Mesothelial cell of epicardium (in vitro differentiated cells): ENCODE measurements around the gene RHOBTB1. TPM values are rescaled to one million over a fixed set of nuclear protein-coding genes. Genes with fewer than 3 reads are reported as not detected.

Experiments used
- DNase-seq, 2 experiments: peaks; one replicate each; pipeline ENCODE4 v3.0.0; 2021; ENCODE audit warnings: low spot score in 2 of 2; ENCODE audit not compliant: unreplicated experiment in 2 of 2
- H3K27ac Mint-ChIP-seq: 2 replicates; pipeline ENCODE4 v1.8.0; 2021; ENCODE audit warnings: mixed read lengths
- H3K27me3 Mint-ChIP-seq: 2 replicates; pipeline ENCODE4 v1.8.0; 2021; ENCODE audit warnings: low read depth, mixed read lengths
- H3K36me3 Mint-ChIP-seq: 2 replicates; pipeline ENCODE4 v1.8.0; 2021; ENCODE audit warnings: mixed read lengths
- H3K4me1 Mint-ChIP-seq: 2 replicates; pipeline ENCODE4 v1.8.0; 2021; ENCODE audit warnings: mixed read lengths
- H3K4me3 Mint-ChIP-seq: 2 replicates; pipeline ENCODE4 v1.8.0; 2021; ENCODE audit warnings: mild to moderate bottlenecking, moderate library complexity, mixed read lengths
- H3K9me3 Mint-ChIP-seq: 2 replicates; pipeline ENCODE4 v1.8.0; 2021; ENCODE audit warnings: mixed read lengths
- total RNA-seq: library from RNA; stranded (reverse); gene quantifications from 3 replicates; pipeline ENCODE4 v1.2.1, GENCODE V29; 2021
- TF ChIP-seq, protein P1 (sequence below): fragments of 200-600 bp; sonication (generic); IDR thresholded peaks from one replicate; pipeline ENCODE4 v1.5.0; 2021; ENCODE audit warnings: antibody characterized with exemption; ENCODE audit not compliant: unreplicated experiment

RHOBTB1 gene
- 50.3 to 52.5 TPM (median 51.2 TPM) in 3 replicates for total RNA-seq

- TF ChIP-seq, protein P1, sequence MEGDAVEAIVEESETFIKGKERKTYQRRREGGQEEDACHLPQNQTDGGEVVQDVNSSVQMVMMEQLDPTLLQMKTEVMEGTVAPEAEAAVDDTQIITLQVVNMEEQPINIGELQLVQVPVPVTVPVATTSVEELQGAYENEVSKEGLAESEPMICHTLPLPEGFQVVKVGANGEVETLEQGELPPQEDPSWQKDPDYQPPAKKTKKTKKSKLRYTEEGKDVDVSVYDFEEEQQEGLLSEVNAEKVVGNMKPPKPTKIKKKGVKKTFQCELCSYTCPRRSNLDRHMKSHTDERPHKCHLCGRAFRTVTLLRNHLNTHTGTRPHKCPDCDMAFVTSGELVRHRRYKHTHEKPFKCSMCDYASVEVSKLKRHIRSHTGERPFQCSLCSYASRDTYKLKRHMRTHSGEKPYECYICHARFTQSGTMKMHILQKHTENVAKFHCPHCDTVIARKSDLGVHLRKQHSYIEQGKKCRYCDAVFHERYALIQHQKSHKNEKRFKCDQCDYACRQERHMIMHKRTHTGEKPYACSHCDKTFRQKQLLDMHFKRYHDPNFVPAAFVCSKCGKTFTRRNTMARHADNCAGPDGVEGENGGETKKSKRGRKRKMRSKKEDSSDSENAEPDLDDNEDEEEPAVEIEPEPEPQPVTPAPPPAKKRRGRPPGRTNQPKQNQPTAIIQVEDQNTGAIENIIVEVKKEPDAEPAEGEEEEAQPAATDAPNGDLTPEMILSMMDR, result no peak
- Mint-ChIP-seq H3K27me3 (no peaks in the 10 kb centered on the region), H3K4me1 (peaks cover 37% of the 10 kb centered on the region), H3K27ac (peak within 1 kb of the TSS; percentile 99), H3K9me3 (no peaks in the 10 kb centered on the region), H3K4me3 (peak within 1 kb of the TSS; percentile 91), H3K36me3 (peaks cover 6% of the 10 kb centered on the region)
- DNase-seq, result peak; percentile 62 to 79
These were observed at the start of gene RHOBTB1 for GRCh38 chr10:60944058-60944909. RHOBTB1 (minus strand) TSS chr10:60944185; CDS start chr10:60911542, 32,643 bp downstream.

DNA sequence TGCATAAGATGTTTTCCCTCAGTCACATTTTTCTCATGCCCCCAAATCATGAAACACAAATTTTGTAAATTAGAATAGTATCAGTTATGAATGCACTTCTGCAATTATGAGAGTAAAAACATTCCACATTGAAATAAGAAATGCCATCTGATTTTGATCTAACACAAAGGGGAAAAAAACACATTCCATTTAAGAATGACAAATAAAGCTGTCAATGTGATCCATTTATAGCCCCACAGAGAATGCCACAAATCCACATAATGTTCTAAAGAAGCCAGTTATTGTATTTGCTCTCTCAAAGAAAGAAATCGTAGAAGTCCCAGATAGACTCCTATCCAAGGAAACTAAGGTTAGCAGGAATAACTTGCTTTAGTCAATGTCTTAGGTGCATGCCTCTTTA is 48.7 kb upstream of the RHOBTB1 start:
- Mint-ChIP-seq H3K27me3 (no peaks in the 10 kb centered on the region), H3K9me3 (peaks cover 12% of the 10 kb centered on the region), H3K27ac (peak overlapping the region; percentile 40), H3K4me1 (peaks cover 46% of the 10 kb centered on the region), H3K4me3 (no peak overlapping the region), H3K36me3 (peaks cover 5% of the 10 kb centered on the region)
- TF ChIP-seq, protein P1, result no peak
- DNase-seq, result no peak

DNA sequence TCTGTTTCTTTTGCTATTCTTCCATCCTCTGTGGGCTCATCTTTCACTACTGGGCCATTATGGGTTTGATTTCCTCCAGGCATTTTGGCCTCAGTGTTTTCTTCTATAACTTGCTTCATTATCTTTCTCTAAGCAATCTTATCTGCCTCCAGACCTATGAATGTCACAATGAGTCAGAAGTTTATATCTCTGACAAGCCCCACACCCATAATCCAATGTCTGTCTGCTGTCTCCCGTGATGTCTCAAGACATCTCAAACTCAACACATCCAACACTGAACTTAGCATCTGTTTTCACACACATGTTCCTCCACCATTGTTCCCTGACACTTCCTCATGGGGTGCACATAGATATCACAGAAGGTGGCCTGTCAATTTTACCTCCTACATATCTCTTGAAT is 46.7 kb upstream of the RHOBTB1 start:
- Mint-ChIP-seq H3K27me3 (no peaks in the 10 kb centered on the region), H3K27ac (no peak overlapping the region), H3K4me3 (no peak overlapping the region), H3K4me1 (peaks cover 42% of the 10 kb centered on the region), H3K36me3 (peaks cover 5% of the 10 kb centered on the region), H3K9me3 (peaks cover 12% of the 10 kb centered on the region)
- TF ChIP-seq, protein P1, result no peak
- DNase-seq, result no peak

- Mint-ChIP-seq H3K4me1 (peaks cover 36% of the 10 kb centered on the region), H3K27ac (no peak overlapping the region), H3K9me3 (peaks cover 12% of the 10 kb centered on the region), H3K4me3 (no peak overlapping the region), H3K36me3 (peaks cover 5% of the 10 kb centered on the region), H3K27me3 (no peaks in the 10 kb centered on the region)
- TF ChIP-seq, protein P1, result no peak
- no peak for DNase-seq
These were observed 45.5 kb upstream of the RHOBTB1 start for GRCh38 chr10:60989400-60989876.

- TF ChIP-seq, protein P1, result no peak
- Mint-ChIP-seq H3K27me3 (no peaks in the 10 kb centered on the region), H3K27ac (peak overlapping the region; percentile 68), H3K4me3 (no peak overlapping the region), H3K4me1 (peaks cover 20% of the 10 kb centered on the region), H3K36me3 (peaks cover 5% of the 10 kb centered on the region), H3K9me3 (peaks cover 12% of the 10 kb centered on the region)
- DNase-seq, result no peak
These were observed 42.8 kb upstream of the RHOBTB1 start for GRCh38 chr10:60986791-60987190.
